ENCODE results near the gene GEMIN4.

GEMIN4 gene

GRCh38 chr17:740240-741017 lies 11.6 kb downstream of the GEMIN4 start:
- no peak for DNase-seq

GRCh38 chr17:737561-738113 lies 14.4 kb downstream of the GEMIN4 start:
- DNase-seq: no peak

GRCh38 chr17:733743-734142 lies 18.3 kb downstream of the GEMIN4 start:
- DNase-seq: peak; percentile 44

GRCh38 chr17:732902-733720 lies 19.0 kb downstream of the GEMIN4 start:
- peak; percentile 73 for DNase-seq

GRCh38 chr17:732067-732901 lies 19.8 kb downstream of the GEMIN4 start, which contains the start of gene TLCD3A:
TLCD3A (plus strand) TSS chr17:732596; CDS start chr17:732648, 52 bp downstream.
- DNase-seq: peak; percentile 82

GRCh38 chr17:731644-732066 lies 20.4 kb downstream of the GEMIN4 start:
- DNase-seq: no peak

GRCh38 chr17:728911-729310 lies 23.2 kb downstream of the GEMIN4 start:
- DNase-seq: peak; percentile 16

GRCh38 chr17:726271-726919 lies 25.7 kb downstream of the GEMIN4 start:
- no peak for DNase-seq

- DNase-seq: no peak
Measured at GRCh38 chr17:725746-726145, 26.3 kb downstream of the GEMIN4 start.

- no peak for DNase-seq
Measured at GRCh38 chr17:725084-725483, 27.0 kb downstream of the GEMIN4 start.

- DNase-seq: peak; percentile 27
Measured at GRCh38 chr17:721540-721937, 30.5 kb downstream of the GEMIN4 start.

GRCh38 chr17:720706-721539 lies 31.1 kb downstream of the GEMIN4 start:
- peak; percentile 26 for DNase-seq

GRCh38 chr17:718075-718474 lies 34.0 kb downstream of the GEMIN4 start:
- no peak for DNase-seq

- DNase-seq: no peak
Measured at GRCh38 chr17:708132-708531, 43.9 kb downstream of the GEMIN4 start.

- DNase-seq: no peak
Measured at GRCh38 chr17:705863-706262, 46.2 kb downstream of the GEMIN4 start.

GRCh38 chr17:705011-705410 lies 47.1 kb downstream of the GEMIN4 start:
- no peak for DNase-seq

GRCh38 chr17:704111-704864 lies 47.8 kb downstream of the GEMIN4 start:
- peak; percentile 58 for DNase-seq

- DNase-seq: peak; percentile 69
Measured at GRCh38 chr17:703081-703875, 48.8 kb downstream of the GEMIN4 start.

- peak; percentile 35 for DNase-seq
Measured at GRCh38 chr17:700504-701094, 51.5 kb downstream of the GEMIN4 start.
